Measurements from ENCODE around the gene ALOX12B.

Gene ALOX12B

DNA sequence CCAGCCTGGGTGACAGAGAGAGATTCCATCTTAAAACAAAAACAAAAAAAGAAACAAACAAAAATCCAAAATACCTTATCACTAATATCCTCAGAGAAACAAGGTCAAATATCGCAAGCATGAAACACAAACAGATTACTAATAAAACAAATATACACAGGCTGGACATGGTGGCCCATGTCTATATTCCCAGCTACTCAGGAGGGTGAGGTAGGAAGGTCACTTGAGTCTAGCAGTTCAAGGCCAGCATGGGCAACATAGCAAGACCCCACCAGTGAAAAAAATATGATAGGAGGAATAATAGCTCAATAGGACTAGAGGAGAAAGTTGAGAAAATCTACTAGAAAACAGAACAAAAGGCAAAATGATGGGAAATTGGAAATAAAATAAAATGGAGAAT is 55.6 kb downstream of the ALOX12B start:
- H3K9ac ChIP-seq (ENCODE audit: low read length), result no peak overlapping the region
- TF ChIP-seq EZH2 (IDR thresholded peaks at IDR 0.05; ENCODE audit: borderline replicate concordance, low read length), result no peak
- TF ChIP-seq CTCF (IDR thresholded peaks at IDR 0.05; ENCODE audit: low read length), result no peak
- H3F3A ChIP-seq (ENCODE audit: insufficient read depth, low read length), result no peaks in the 10 kb centered on the region
- no peak overlapping the region for H3K4me3 ChIP-seq (ENCODE audit: low read depth, low read length, poor library complexity, severe bottlenecking)
- peaks cover 9% of the 10 kb centered on the region; the same call in 1 of the 2 replicates for H3K27me3 ChIP-seq (ENCODE audit: insufficient read depth, low read length)
- H3K36me3 ChIP-seq (ENCODE audit: insufficient read depth, low read length), result no peaks in the 10 kb centered on the region
- no peaks in the 10 kb centered on the region for H3K9me3 ChIP-seq (ENCODE audit: low read length)
- H3K4me1 ChIP-seq (ENCODE audit: insufficient read depth, low read length, severe bottlenecking), result no peaks in the 10 kb centered on the region
- H3K4me2 ChIP-seq (ENCODE audit: low read length), result no peak overlapping the region
- H2AFZ ChIP-seq (ENCODE audit: low read length), result no peak overlapping the region
- no peaks in the 10 kb centered on the region for H3K9me2 ChIP-seq (ENCODE audit: low read depth, low read length)
- no peaks in the 10 kb centered on the region for H4K20me1 ChIP-seq (ENCODE audit: insufficient read depth, low read length)
- H3K27ac ChIP-seq (ENCODE audit: low read depth, low read length, poor library complexity, severe bottlenecking), result no peak overlapping the region
- H3K79me2 ChIP-seq (ENCODE audit: insufficient read depth, low read length), result no peaks in the 10 kb centered on the region

DNA sequence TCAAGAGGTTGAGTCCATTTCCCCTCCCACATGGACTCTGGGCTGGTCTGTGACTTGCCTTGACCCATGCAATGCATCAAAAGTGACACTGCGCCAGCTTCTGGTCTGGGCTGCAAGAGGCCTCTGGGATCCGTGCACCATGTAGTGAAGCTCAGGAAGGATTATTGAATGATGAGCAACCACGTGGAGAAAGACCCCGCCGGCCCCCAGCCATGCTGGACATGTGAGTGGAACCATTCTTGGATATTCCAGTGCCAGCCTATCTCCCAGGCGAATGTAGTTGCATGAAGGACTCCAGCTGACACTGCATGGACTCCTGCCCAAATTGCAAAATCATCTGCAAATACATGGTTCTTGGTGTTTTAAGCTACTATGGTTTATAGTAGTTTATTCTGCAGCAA is 56.3 kb downstream of the ALOX12B start:
- no peaks in the 10 kb centered on the region for H3K36me3 ChIP-seq (ENCODE audit: insufficient read depth, low read length)
- no peaks in the 10 kb centered on the region for H3K9me2 ChIP-seq (ENCODE audit: low read depth, low read length)
- no peak overlapping the region for H3K4me3 ChIP-seq (ENCODE audit: low read depth, low read length, poor library complexity, severe bottlenecking)
- H3K27ac ChIP-seq (ENCODE audit: low read depth, low read length, poor library complexity, severe bottlenecking), result no peak overlapping the region
- no peak overlapping the region for H3K9ac ChIP-seq (ENCODE audit: low read length)
- no peak for TF ChIP-seq CTCF (IDR thresholded peaks at IDR 0.05; ENCODE audit: low read length)
- no peak for TF ChIP-seq EZH2 (IDR thresholded peaks at IDR 0.05; ENCODE audit: borderline replicate concordance, low read length)
- no peak overlapping the region for H3K4me2 ChIP-seq (ENCODE audit: low read length)
- peaks cover 9% of the 10 kb centered on the region; the same call in 1 of the 2 replicates for H3K27me3 ChIP-seq (ENCODE audit: insufficient read depth, low read length)
- no peaks in the 10 kb centered on the region for H3K79me2 ChIP-seq (ENCODE audit: insufficient read depth, low read length)
- H4K20me1 ChIP-seq (ENCODE audit: insufficient read depth, low read length), result no peaks in the 10 kb centered on the region
- no peak overlapping the region for H2AFZ ChIP-seq (ENCODE audit: low read length)
- H3K4me1 ChIP-seq (ENCODE audit: insufficient read depth, low read length, severe bottlenecking), result no peaks in the 10 kb centered on the region
- H3F3A ChIP-seq (ENCODE audit: insufficient read depth, low read length), result no peaks in the 10 kb centered on the region
- no peaks in the 10 kb centered on the region for H3K9me3 ChIP-seq (ENCODE audit: low read length)

DNA sequence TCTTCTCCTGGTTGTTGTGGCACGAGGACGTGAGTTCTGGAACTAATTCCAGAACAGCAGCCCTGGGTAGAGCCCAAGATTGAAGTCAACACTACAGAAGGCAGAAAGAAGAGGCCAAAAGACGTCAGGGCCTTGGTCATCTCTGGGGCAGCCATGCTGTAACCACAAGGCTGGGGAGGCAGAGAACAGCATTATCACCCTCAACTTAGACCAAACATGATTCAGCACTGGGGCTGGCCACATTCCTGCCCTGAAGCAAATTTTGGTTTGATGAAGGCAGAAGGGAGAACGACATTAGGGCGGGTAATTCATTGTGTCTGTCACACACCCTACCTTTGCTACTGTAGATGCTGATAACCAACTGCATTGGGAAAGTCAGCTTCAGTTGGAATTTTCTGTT is 58.4 kb downstream of the ALOX12B start:
- Histone ChIP-seq H2AFZ (ENCODE audit: low read length) (no peak overlapping the region), H3F3A (ENCODE audit: insufficient read depth, low read length) (no peaks in the 10 kb centered on the region), H3K36me3 (ENCODE audit: insufficient read depth, low read length) (no peaks in the 10 kb centered on the region), H3K4me2 (ENCODE audit: low read length) (no peak overlapping the region), H3K9ac (ENCODE audit: low read length) (no peak overlapping the region), H3K27me3 (ENCODE audit: insufficient read depth, low read length) (peaks cover 5% of the 10 kb centered on the region; the same call in 1 of the 2 replicates), H3K27ac (ENCODE audit: low read depth, low read length, poor library complexity, severe bottlenecking) (no peak overlapping the region), H3K9me2 (ENCODE audit: low read depth, low read length) (no peaks in the 10 kb centered on the region), H3K4me3 (ENCODE audit: low read depth, low read length, poor library complexity, severe bottlenecking) (no peak overlapping the region), H3K79me2 (ENCODE audit: insufficient read depth, low read length) (no peaks in the 10 kb centered on the region), H3K9me3 (ENCODE audit: low read length) (no peaks in the 10 kb centered on the region), H3K4me1 (ENCODE audit: insufficient read depth, low read length, severe bottlenecking) (no peaks in the 10 kb centered on the region), H4K20me1 (ENCODE audit: insufficient read depth, low read length) (no peaks in the 10 kb centered on the region)
- TF ChIP-seq CTCF (IDR thresholded peaks at IDR 0.05; ENCODE audit: low read length) (no peak), EZH2 (IDR thresholded peaks at IDR 0.05; ENCODE audit: borderline replicate concordance, low read length) (no peak)

All from OCI-LY1 (cell line).